ENCODE data around the gene TSHZ1.
"Not testable (repeated sequence)": the region's sequence is repeated elsewhere in the genome, so short reads cannot be mapped to it uniquely, and the experiment has no call there.

Gene TSHZ1

DNA sequence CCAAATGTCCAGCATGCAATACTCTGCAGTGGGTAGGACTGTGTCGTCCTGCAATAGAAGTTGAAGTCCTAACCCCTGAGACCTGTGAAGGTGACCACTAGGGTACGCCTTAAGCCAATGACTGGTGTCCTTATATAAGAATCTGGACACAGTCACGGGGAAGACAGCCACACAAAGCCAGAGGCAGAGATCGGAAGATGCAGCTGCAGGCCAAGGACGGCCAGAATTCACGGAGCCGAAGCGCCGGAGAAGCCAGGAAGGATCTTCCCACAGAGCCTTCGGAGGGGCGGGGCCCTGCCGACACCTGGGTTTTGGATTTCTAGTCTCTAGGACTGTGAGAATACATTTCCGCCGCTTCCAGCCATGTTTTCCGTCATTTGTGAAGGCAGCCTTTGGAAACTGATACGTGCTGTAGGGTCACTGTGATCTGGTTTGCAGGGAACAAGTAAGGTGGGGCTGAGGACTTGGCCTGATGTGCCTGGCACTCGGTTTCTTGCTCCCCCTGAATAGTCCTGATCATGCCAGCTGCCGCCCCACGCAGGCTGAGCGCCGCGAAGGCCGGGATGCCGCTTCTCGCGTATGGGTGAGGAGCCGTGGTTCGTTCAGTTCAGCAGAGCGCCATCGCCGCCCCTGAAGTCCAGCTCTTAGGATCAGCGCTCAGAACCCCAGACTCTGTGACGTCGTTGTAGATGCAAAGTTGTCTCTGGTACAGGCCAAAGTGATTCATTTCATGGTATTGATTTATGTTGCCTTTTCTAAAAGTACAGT, 40.4 kb upstream of the TSHZ1 start:
- no peak for DNase-seq
- Mint-ChIP-seq H3K4me3 (no peak overlapping the region), H3K27me3 (peaks cover 0 to 14% of the 10 kb centered on the region in 2 donors), H3K27ac (no peak overlapping the region), H3K4me1 (ENCODE audit: low read depth in 2 of 2) (peaks cover 0 to 9% of the 10 kb centered on the region in 2 donors), H3K36me3 (ENCODE audit: insufficient read depth) (no peaks in the 10 kb centered on the region), H3K9me3 (no peaks in the 10 kb centered on the region)
- no peak for ATAC-seq (replicated peaks)

DNA sequence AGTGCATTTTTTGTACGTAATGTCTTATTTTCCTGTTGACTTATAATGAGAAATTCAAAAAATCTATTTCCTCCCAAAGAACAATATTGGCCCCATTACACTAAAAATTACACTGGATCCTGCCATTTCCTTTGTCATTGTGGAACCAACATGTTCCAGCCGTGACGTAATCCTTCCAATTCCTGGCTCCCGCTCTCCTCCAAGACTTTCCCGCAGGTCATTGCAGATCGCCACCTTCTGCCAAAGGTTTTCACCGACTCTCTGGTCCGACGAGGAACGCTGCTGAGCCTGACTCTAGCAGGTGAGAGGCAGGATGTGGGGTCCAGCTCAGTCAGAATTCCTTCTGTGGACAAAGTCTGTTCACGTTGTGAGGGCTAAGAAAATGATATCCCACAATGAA, 39.7 kb upstream of the TSHZ1 start:
- Mint-ChIP-seq H3K27ac (no peak overlapping the region), H3K36me3 (ENCODE audit: insufficient read depth) (no peaks in the 10 kb centered on the region)
- no peak for ATAC-seq (replicated peaks)

DNA sequence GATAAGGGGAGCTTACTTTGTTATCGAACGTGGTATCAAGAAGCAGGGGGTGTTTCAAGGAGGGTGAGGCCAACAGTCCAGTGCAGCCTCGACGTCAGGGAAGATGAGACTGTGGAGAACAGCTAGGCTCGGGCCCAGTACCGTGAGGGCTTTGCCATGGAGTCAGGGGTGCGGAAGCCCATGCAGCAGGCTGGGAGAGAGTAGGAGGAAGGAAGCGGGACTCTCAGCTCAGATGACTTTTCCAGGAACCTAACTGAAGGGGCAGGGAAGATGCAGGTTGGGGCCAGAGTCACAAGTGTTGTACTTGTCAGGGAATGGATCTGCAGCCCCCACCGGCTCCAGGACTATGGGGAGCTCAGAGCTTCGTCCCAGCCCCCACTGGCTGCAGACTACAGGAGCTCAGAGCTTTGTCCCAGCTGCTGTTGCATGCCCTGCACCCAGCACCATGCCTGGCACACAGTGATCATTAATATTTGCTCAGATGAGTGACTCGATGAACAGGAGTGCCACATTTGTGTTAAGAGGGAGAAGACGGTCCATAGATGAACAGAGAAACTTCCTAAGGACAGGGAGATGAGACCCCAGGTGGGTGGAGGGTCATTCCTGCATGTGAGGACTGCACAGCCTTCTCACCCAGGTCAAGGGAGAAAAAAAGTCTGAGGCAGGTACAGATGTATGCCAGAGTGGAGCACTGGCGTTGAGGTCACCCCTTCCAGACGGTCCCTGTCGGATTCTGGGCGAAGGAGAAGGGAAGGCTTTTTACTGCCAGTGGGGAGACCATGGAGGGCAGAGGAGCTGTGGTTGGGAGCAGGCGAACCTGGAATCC, 38.1 kb upstream of the TSHZ1 start:
- Mint-ChIP-seq H3K4me3 (no peak overlapping the region), H3K4me1 (ENCODE audit: low read depth in 2 of 2) (peaks cover 0 to 11% of the 10 kb centered on the region in 2 donors), H3K27me3 (peaks cover 0 to under 1% of the 10 kb centered on the region in 2 donors), H3K36me3 (ENCODE audit: insufficient read depth) (no peaks in the 10 kb centered on the region), H3K9me3 (no peaks in the 10 kb centered on the region), H3K27ac (peak overlapping the region in 1 of 2 donors; percentile 7)
- DNase-seq (no peak), ATAC-seq (replicated peaks) (no peak)

More for the DNA sequence above, 39.7 kb upstream of the TSHZ1 start:
- Mint-ChIP-seq H3K4me3 (no peak overlapping the region), H3K27me3 (peaks cover 0 to 14% of the 10 kb centered on the region in 2 donors), H3K9me3 (no peaks in the 10 kb centered on the region), H3K4me1 (ENCODE audit: low read depth in 2 of 2) (peaks cover 0 to 9% of the 10 kb centered on the region in 2 donors)
- DNase-seq: no peak

DNA sequence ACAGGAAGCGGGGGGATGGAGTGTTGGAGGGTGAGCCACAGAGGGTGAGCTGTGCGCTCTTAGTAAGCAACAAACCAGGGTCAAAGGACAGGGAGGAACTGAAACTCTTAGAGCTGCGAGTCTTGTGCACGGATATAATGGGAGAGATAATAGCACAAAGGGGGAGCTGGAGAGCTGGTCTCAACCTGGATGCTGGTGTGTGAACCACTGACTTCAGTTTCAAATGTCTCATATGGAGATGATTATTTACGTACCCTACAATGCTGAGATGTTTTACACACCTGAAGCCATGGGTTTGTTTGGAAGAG, 37.5 kb upstream of the TSHZ1 start:
- ATAC-seq (replicated peaks) (peak; percentile 37), DNase-seq (no peak)
- Mint-ChIP-seq H3K27me3 (no peaks in the 10 kb centered on the region), H3K36me3 (ENCODE audit: insufficient read depth) (no peaks in the 10 kb centered on the region), H3K27ac (peak overlapping the region in 1 of 2 donors; percentile 7), H3K4me1 (ENCODE audit: low read depth in 2 of 2) (peaks cover 0 to 11% of the 10 kb centered on the region in 2 donors), H3K4me3 (no peak overlapping the region), H3K9me3 (no peaks in the 10 kb centered on the region)

DNA sequence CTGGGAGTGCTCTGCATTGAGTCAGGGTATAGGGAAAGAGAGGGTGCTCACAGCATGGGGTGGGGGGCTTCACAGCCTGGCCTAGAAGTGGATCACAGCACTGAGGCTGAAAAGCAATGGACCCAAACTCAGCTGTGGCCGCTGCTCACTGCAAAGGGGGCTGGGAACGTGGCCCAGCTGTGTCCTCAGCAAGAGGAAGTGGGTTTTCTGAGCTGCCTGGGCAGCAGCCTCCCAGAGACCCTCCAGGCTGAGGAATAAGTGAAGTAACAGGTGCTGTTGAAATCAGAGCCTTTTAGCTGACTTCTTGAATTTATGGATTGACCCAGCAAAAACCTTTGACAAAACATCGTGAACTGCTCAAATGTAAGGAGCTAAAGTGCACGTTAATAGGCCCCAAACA, 36.9 kb upstream of the TSHZ1 start:
- no peaks in the 10 kb centered on the region for H3K36me3 Mint-ChIP-seq (ENCODE audit: insufficient read depth)
- no peak overlapping the region for H3K4me3 Mint-ChIP-seq
- ATAC-seq (replicated peaks) (no peak), DNase-seq (no peak)
- peaks cover 0 to 11% of the 10 kb centered on the region in 2 donors for H3K4me1 Mint-ChIP-seq (ENCODE audit: low read depth in 2 of 2)
- no peaks in the 10 kb centered on the region for H3K9me3 Mint-ChIP-seq
- no peaks in the 10 kb centered on the region for H3K27me3 Mint-ChIP-seq
- no peak overlapping the region for H3K27ac Mint-ChIP-seq

DNA sequence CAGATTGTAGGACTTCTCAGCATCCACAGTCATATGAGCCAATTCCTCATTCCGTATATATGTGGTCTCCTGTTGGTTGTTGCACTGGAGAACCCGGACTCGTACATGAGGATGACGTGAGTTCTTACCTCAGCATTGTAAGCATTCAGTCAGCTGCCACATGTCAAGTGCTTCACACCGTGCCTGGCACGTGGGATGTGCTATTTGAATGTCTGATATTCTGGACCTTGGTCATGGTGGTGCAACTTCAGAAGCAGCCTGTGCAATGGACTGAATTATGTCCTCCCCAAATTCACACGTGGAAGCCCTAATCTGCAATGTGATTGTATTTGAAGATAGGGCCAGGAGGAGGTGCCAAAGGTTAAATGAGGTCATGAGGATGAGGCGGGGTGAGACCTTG, 33.7 kb upstream of the TSHZ1 start:
- Mint-ChIP-seq H3K9me3 (no peaks in the 10 kb centered on the region), H3K4me3 (no peak overlapping the region), H3K27me3 (no peaks in the 10 kb centered on the region), H3K36me3 (ENCODE audit: insufficient read depth) (no peaks in the 10 kb centered on the region), H3K4me1 (ENCODE audit: low read depth in 2 of 2) (peaks cover 0 to 11% of the 10 kb centered on the region in 2 donors), H3K27ac (no peak overlapping the region)
- ATAC-seq (replicated peaks) (no peak), DNase-seq (no peak)

DNA sequence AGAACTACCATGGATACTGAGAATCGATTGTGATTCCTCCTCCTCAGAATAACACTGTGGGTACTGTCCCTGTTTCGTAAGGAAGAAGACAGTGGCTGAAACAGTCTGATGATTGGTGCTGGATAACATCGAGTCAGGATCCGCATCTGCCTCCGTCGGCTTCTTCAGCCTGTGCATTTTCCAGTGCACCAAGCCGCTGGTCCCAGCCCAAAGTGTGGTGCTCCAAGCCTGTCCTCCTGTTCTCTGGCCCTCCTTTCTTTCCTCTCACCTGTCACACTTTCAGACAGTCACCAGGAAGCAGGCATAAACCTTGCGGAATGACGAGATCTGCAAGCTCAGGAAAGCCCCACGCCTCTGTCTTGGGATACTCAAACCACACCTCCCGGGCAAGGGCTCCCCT, 32.2 kb upstream of the TSHZ1 start:
- no peak overlapping the region for H3K27ac Mint-ChIP-seq
- H3K4me1 Mint-ChIP-seq (ENCODE audit: low read depth in 2 of 2): peaks cover 0 to 4% of the 10 kb centered on the region in 2 donors
- no peaks in the 10 kb centered on the region for H3K9me3 Mint-ChIP-seq
- peaks cover 0 to 4% of the 10 kb centered on the region in 2 donors for H3K27me3 Mint-ChIP-seq
- DNase-seq (no peak), ATAC-seq (replicated peaks) (no peak)
- no peaks in the 10 kb centered on the region for H3K36me3 Mint-ChIP-seq (ENCODE audit: insufficient read depth)
- H3K4me3 Mint-ChIP-seq: no peak overlapping the region

DNA sequence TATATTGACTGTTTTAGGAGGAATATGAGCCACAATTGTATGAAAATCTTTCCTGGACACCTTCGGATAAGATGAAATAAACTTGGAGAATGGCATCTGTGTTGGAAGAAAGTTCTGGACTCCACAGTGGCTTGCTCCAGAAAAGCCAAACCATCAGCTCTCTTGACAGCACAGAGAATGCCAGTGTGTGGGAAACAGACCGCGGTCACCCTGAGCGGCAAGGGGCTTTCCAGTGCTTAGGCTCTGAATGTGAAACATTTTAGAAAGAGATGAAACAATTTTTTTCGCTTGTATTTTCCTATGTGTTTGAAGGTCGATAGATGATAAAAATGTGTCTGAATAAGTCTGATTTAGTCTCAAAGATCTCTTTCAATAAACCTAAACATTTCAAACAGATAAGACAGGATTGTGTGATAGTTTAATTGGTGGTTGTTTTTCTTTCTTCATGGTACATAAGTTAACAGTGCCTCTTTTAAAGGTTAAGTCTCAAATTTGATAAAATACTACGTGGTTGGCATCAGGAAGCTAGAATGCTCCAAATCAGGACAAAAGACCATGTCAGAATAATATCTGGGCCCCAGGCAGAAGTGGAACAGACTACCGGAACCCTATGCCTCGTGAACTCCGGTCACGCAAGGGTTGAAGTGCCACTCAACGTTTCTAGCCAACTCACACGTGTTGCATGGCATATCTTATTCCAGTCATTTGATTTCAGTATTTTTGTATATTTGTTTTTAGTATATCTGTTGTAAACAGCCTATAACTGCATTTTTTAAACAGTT, 30.6 kb upstream of the TSHZ1 start:
- Mint-ChIP-seq H3K27ac (no peak overlapping the region), H3K9me3 (no peaks in the 10 kb centered on the region), H3K4me3 (no peak overlapping the region), H3K4me1 (ENCODE audit: low read depth in 2 of 2) (peaks cover 3 to 4% of the 10 kb centered on the region in 2 donors), H3K36me3 (ENCODE audit: insufficient read depth) (no peaks in the 10 kb centered on the region), H3K27me3 (peaks cover 0 to 14% of the 10 kb centered on the region in 2 donors)
- ATAC-seq (replicated peaks) (no peak), DNase-seq (no peak)

DNA sequence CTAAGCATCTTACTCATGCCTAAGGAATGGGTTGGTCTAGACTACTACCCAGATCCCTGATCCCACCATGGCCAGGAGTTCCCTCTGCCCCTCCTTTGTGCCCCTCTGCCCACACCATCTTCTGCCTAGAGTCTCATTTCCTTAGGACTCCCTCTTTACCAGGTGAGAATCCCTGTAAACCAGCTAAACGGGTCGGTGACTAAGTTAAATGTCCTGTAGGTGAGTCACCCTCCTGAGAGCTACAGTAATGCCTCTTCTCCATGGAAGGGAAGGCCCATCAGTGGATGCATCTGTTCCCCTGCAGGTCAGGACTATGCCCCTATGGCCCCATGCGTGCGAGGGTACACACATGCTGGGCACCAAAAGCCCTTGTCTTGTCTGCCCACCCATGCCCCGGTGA, 27.1 kb upstream of the TSHZ1 start:
- Mint-ChIP-seq H3K27ac (no peak overlapping the region), H3K36me3 (ENCODE audit: insufficient read depth) (no peaks in the 10 kb centered on the region), H3K9me3 (no peaks in the 10 kb centered on the region), H3K4me1 (ENCODE audit: low read depth in 2 of 2) (peaks cover 3 to 9% of the 10 kb centered on the region in 2 donors), H3K4me3 (no peak overlapping the region), H3K27me3 (peaks cover 0 to 23% of the 10 kb centered on the region in 2 donors)
- DNase-seq: no peak
- no peak for ATAC-seq (replicated peaks)

DNA sequence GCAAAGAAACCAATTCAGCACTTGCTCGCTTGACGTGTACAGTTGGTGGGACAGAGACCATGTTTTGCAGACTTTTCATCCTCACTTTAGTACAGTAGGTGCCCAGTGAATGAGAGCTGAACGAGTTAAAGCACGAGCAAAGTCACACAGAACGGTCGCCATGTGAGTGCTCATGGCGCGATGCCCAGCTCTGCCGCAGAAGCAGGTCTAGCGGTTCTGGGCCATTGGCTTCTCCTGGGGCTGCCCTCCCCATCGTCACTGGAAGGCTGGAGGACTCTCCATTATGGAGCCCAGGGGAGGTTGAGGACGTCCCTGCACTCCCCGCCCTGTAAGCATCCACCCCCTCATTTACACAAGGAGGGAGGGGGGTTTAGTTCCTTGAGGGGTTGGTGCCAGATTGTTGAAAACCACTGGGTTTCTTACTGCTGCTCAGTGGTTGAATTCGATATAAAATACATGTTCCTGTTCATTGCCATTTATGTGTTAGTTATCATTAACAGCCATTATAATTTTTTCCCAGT, 26.6 kb upstream of the TSHZ1 start:
- H3K27me3 Mint-ChIP-seq: peaks cover 0 to 23% of the 10 kb centered on the region in 2 donors
- no peaks in the 10 kb centered on the region for H3K9me3 Mint-ChIP-seq
- DNase-seq (no peak), ATAC-seq (replicated peaks) (no peak)
- H3K36me3 Mint-ChIP-seq (ENCODE audit: insufficient read depth): no peaks in the 10 kb centered on the region
- peaks cover 3 to 9% of the 10 kb centered on the region in 2 donors for H3K4me1 Mint-ChIP-seq (ENCODE audit: low read depth in 2 of 2)
- no peak overlapping the region for H3K27ac Mint-ChIP-seq
- H3K4me3 Mint-ChIP-seq: no peak overlapping the region

DNA sequence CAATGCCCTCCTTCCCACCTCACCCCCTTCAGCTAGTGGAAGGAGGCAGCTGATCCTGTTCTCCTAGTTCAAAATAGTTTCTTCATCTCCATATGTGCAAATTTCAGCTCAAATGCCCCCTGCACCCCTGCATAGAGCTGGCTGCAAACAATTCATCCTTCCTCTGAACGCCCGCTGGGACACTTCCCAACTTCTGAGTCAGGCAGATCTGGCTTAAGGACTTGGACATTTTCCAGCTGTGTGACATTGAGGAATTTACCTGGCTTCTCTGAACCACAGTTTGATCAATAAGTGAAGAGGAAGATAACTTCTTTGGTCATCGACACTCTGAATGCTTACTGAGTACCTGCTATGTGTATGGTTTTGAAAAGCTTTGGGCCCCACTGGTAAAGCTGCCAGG, 25.1 kb upstream of the TSHZ1 start:
- H3K4me1 Mint-ChIP-seq (ENCODE audit: low read depth in 2 of 2): peaks cover 3 to 9% of the 10 kb centered on the region in 2 donors
- H3K27ac Mint-ChIP-seq: no peak overlapping the region
- no peak overlapping the region for H3K4me3 Mint-ChIP-seq
- H3K27me3 Mint-ChIP-seq: peaks cover 0 to 23% of the 10 kb centered on the region in 2 donors
- DNase-seq: no peak
- ATAC-seq (replicated peaks): no peak
- no peaks in the 10 kb centered on the region for H3K9me3 Mint-ChIP-seq
- no peaks in the 10 kb centered on the region for H3K36me3 Mint-ChIP-seq (ENCODE audit: insufficient read depth)

DNA sequence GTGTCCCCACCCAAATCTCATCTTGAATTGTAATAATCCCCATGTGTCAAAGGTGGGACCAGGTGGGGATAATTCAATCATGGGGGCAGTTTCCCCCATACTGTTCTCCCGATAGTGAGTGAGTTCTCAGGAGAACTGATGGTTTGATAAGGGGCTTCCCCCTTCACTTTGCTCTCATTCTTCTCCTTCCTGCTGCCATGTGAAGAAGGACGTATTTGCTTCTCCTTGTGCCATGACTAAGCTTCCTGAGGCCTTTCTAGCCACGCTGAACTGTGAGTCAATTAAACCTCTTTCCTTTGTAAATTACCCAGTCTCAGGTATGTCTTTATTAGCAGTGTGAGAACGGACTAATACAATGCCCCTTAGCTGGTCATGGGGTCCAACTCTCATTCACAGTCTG, 22.9 kb upstream of the TSHZ1 start:
- peaks cover 5 to 12% of the 10 kb centered on the region in 2 donors for H3K4me1 Mint-ChIP-seq (ENCODE audit: low read depth in 2 of 2)
- not testable (repeated sequence) for H3K9me3 Mint-ChIP-seq, DNase-seq

DNA sequence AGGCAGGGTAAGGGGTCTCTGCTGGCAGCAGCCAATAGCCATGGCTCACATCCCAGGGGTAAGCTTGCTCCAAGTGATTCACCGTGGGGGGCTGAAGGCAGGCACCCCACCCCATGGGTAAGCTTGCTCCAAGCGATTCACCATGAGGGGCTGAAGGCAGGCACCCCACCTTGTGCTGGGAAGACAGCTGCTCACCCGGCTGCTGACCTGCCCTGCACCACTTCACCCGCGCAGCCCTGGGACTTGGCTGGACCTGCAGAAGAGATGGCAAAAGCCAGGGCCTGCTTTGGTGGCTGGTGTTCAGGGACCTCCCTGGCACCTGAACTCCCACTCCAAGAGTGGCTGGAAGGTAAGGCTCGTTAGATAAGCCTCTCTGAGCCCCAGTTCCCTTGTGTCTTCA, 20.9 kb upstream of the TSHZ1 start:
- ATAC-seq (replicated peaks): no peak
- H3K4me1 Mint-ChIP-seq (ENCODE audit: low read depth in 2 of 2): peaks cover 4 to 11% of the 10 kb centered on the region in 2 donors
- no peak overlapping the region for H3K27ac Mint-ChIP-seq
- no peak for DNase-seq
- no peak overlapping the region for H3K4me3 Mint-ChIP-seq
- H3K9me3 Mint-ChIP-seq: no peaks in the 10 kb centered on the region
- H3K36me3 Mint-ChIP-seq (ENCODE audit: insufficient read depth): peaks cover 3% of the 10 kb centered on the region
- peaks cover 0 to 12% of the 10 kb centered on the region in 2 donors for H3K27me3 Mint-ChIP-seq

More for the DNA sequence above, 22.9 kb upstream of the TSHZ1 start:
- H3K27ac Mint-ChIP-seq; H3K36me3 Mint-ChIP-seq (ENCODE audit: insufficient read depth); H3K4me3 Mint-ChIP-seq; ATAC-seq (replicated peaks): not testable (repeated sequence)
- peaks cover 0 to 23% of the 10 kb centered on the region in 2 donors for H3K27me3 Mint-ChIP-seq
